ENCODE measurements around the gene PHF8.

The PHF8 gene

GRCh38 chrX:54044126-54044876 is at the start of gene PHF8:
PHF8 (minus strand) TSS chrX:54044473; CDS start chrX:54042728, 1,745 bp downstream.
- DNase-seq (ENCODE audit: low read depth) = peak; percentile 90

GRCh38 chrX:54093571-54093970 is 49.3 kb upstream of the PHF8 start:
- no peak for DNase-seq (ENCODE audit: low read depth)

DNA sequence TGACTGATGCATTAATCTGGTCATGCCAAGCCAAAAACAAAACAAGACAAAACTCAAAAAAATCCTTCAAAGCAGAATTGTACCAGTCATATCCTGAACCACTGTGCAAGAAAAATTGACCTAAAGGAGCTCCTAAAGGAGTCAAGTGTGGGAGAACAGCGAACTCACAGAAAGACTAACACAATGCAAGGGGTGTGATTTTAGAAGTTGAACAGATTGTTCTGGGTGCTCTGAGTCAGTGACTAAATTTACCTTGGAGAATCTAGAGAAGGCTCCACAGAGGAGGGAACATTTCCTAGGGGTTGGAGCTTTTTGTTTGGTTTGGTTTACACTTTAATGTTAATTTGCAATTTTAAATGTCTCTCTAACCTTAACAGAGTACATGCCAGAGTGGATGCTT is 48.9 kb upstream of the PHF8 start:
- DNase-seq (ENCODE audit: low read depth) = no peak

DNA sequence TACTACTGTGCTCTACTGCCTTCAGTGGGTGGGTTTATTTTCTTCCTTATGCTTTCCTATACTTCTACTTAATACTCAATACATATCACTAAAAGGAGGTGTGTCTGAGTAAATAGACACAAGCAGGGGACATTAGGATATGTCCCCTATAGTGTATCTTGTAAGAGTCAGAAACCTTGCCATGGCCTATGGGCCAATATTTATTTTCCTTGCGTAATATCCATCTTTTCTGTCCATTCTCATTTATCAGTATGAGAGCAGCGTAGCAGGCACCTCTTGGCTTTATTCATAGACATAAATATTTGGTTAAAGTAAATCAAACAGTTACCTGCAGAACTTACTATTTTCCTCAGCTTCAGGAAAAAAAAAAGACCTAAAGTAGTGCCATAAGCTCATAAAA is 46.6 kb upstream of the PHF8 start:
- no peak for DNase-seq (ENCODE audit: low read depth)

GRCh38 chrX:54089191-54089590 is 44.9 kb upstream of the PHF8 start:
- DNase-seq (ENCODE audit: low read depth) = no peak

- no peak for DNase-seq (ENCODE audit: low read depth)
Observed at GRCh38 chrX:54087661-54088060, 43.4 kb upstream of the PHF8 start.

DNA sequence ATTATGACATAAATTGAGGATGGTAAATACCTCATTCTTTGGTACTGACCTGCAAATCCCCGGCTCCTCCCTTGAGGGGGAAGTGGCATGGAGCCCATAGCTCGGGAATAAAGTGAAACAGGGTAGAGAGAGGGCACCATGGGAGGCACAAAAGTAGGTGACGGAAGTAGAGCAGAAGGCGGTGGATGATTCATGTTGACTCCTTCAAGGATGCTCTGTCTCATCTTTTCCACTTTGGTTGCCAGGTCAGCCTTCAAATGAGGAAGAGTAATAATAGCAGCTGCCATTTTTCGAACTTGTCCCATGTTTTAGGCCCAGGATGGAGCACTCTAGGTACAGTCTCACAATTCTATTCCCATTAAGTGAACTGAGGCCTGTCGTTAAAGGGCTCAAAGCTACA is 41.4 kb upstream of the PHF8 start:
- no peak for DNase-seq (ENCODE audit: low read depth)

DNA sequence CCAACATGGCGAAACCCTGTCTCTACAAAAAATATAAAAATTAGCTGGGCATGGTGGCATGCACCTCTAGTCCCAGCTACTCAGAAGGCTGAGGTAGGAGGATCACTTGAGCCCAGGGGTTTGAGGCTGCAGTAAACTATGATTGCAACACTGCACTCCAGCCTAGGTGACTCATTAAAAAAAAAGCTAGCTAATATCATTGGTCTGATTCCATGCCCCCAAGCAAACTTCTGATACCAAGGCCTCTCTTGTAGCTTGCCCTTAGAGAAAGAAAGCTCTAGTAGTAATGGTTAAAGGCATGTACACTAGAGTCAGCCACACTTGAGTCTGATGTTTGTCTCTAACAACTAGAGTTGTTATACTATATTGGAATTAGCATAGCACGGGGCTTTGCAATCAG is 32.6 kb upstream of the PHF8 start:
- no peak for DNase-seq (ENCODE audit: low read depth)

DNA sequence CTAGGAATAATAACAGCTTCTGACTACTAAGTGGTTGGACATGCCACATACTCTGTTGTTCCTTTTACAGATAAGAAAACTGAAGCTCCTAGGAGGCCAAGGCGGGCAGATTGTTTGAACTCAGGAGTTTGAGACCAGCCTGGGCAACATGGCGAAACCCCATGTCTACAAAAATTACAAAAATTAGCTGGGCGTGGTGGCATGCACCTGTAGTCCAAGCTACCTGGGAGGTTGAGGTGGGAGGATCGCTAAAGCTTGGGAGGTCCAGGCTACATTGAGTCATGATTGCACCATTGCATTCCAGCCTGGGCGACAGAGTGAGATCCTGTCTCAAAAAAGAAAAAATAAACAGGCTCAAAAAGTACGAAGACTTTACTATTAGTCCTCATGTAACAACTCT is 30.6 kb upstream of the PHF8 start:
- DNase-seq (ENCODE audit: low read depth) = no peak

GRCh38 chrX:54067766-54068165 is 23.5 kb upstream of the PHF8 start:
- DNase-seq (ENCODE audit: low read depth) = no peak

GRCh38 chrX:54066841-54067240 is 22.6 kb upstream of the PHF8 start:
- no peak for DNase-seq (ENCODE audit: low read depth)

DNA sequence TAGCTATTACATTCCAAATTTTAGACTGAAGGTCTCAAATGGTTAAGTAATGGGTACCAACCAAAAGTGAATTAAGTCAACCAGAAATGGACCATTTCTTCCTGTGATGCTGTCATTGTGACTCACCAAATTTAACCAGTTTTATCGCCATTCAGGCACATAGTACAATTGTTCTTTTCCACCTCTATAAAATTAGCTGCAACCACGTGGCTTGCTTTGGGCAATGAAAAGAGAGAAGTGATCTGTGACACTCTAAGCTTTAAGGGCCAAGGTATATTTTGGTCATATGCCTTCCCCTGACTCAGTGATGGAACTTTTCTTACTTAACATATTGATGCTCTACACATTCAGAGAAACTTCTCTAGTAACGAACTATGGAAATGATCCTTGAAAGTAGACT is 20.3 kb upstream of the PHF8 start:
- DNase-seq (ENCODE audit: low read depth) = no peak

DNA sequence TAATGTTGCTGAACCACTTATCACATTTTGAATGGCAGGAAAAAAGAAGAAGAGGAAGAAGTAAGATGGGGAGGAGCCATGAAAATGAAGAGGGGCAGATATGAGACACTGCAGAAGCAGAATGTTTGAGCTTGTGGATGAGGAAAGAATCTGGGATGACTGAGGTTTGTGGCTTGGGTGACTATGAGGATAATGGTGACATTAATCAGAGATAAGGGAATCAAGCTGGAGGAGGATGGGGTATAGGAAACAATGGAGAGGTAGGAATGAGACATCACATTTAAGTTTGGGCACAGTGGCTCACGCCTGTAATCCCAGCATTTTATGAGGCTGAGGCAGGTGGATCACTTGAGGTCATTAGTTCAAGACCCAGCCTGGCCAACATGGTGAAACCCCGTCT is 19.1 kb upstream of the PHF8 start:
- DNase-seq (ENCODE audit: low read depth) = no peak

DNA sequence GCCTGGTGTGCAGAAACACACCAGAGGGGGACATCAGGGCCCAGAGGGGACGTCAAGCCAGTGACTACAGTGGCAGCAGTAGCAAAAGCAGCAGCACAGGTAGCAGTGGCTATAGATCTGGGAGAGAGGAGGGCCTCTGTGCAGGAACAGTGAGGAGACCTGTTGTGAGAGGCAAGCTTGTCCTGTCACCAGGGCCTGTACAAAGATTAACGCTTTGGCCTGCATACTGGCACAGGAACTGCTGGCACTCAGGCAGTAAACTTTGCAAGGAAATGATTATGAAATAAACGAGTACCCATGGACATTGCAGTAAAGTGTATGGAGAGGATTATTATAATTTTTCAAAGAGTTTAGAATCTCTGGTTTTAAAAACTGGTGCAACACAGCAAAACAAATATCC is 5.5 kb upstream of the PHF8 start:
- no peak for DNase-seq (ENCODE audit: low read depth)

DNA sequence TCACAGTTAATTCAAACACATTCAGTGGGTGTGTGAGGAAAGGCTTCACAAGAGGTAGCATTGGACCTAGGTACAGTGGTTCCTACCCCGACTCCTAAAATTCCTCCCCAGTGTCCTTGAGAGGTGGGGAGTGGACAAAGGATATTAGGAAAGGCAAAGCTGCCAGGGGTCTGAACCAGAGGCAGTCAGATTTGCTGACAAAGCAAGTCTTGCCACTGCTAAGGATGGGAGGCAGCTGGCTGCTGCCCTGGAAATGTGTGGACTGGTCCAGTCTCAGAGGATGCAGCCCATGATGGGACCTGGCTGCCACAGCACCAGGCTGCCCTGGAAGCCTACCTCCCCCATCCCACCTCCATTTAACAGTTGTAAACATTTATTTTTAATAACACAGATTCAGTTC is 4.1 kb upstream of the PHF8 start:
- DNase-seq (ENCODE audit: low read depth) = no peak

DNA sequence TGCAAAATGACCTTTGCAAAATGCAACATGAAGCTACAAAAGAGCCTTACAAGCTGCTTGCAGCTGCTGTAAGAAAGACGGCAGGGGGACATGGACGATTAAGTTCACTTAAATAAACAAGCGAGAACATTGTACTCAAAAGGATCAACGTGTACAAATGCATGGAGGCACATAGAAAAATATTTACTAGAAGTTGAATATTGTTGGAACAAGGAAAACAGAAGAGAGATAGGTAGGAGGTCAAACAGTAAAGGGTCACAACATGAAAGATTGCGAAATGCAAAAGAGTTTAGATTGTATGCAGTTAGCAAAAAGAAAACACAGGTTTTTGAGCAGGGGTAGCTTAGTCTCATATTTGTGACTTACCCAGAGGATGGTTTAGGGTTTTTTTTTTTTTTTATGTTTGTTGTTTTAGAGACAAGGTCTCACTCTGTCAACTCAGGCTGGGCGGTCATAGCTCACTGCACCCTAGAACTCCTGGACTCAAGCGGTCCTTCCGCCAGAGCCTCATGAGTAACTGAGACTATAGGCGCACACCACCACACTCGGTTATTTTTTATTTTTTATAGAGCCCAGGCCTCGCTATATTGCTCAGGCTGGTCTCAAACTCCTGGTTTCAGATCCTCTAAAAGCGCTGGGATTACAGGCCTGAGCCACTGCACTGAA is 1.4 kb upstream of the PHF8 start:
- no peak for DNase-seq (ENCODE audit: low read depth)

- DNase-seq (ENCODE audit: low read depth) = no peak
Observed at GRCh38 chrX:54044877-54045338, 635 bp upstream of the PHF8 start.

DNA sequence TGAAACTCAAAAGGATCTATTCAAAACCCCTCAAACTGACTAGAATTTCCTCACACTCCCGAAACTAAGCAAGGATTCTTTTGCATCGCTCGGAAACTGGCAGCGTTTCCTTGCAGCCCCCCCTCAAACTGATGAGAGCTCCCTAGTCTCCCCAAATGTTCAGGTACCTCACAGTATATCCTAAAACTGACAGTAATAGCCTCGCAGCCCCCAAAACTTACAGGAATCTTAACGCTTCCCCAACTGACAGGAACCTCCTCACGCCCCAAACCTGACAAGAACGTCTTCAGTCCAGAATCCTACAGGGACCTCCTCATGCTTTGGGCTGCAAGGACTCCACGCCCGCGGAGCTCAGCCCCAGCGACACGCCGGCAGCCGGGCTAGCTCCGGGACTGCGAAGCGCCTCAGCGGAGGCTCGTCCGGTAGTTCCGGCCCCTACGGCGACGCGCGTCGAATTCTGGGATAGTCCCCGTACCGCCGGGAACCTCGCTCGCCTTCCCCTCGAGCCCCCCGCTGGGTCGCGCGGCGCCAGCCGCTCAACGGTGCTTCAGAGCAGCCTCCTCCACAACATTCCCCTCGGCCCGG is 640 bp downstream of the PHF8 start:
- DNase-seq (ENCODE audit: low read depth) = no peak

GRCh38 chrX:54043056-54043455 is 1.2 kb downstream of the PHF8 start:
- no peak for DNase-seq (ENCODE audit: low read depth)

DNA sequence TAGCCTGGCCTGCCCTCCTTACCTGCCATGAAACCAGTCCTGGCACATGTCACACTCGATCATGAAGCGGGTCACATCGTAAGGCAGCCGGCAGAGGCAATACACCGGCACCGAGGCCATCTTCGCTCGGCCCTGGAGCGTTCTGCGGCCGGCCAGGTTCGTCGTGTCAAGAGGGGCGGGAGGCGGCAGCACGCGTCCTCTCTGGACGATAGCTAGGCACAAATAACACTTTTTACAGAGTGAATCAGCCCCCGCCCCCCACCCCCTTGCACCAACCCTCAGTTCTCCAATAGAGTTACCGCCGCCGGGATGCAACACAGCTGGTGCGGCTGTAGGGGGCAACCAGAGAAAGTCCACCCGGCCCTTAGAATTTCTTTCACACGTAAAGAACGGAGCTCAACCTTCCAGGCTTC is 1.7 kb downstream of the PHF8 start:
- DNase-seq (ENCODE audit: low read depth) = no peak

- DNase-seq (ENCODE audit: low read depth) = no peak
Observed at GRCh38 chrX:54030329-54030728, 13.9 kb downstream of the PHF8 start.

GRCh38 chrX:54029529-54030143 is 14.6 kb downstream of the PHF8 start:
- no peak for DNase-seq (ENCODE audit: low read depth)

GRCh38 chrX:54024350-54024749 is 19.9 kb downstream of the PHF8 start:
- no peak for DNase-seq (ENCODE audit: low read depth)
